Measurements from ENCODE around the gene CRTC3. TPM values are rescaled to one million over a fixed set of nuclear protein-coding genes. Genes with fewer than 3 reads are reported as not detected.

Gene CRTC3
- total RNA-seq, 1 experiment from 2014 or later = 3.9 TPM

DNA sequence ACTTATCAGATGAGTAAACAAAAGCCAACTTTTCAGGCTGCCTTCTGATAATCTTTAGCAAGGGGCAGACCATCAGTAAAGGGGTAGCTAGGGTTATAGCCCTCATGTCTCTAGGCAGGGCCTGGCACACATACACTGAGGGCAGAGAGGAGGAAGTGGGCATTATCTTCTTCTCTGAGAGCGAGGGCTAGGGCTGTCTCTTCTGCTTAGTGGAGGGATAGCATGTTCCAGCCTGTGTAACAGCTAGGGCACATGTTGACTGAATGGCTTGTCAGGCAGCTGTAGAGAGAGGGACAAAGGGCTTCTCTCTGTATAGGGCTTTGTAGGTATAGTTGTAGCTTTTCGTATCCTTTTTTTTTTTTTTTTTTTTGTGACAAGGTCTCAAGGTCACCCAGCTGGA, 17.8 kb downstream of the CRTC3 start:
- TF ChIP-seq, protein P1, sequence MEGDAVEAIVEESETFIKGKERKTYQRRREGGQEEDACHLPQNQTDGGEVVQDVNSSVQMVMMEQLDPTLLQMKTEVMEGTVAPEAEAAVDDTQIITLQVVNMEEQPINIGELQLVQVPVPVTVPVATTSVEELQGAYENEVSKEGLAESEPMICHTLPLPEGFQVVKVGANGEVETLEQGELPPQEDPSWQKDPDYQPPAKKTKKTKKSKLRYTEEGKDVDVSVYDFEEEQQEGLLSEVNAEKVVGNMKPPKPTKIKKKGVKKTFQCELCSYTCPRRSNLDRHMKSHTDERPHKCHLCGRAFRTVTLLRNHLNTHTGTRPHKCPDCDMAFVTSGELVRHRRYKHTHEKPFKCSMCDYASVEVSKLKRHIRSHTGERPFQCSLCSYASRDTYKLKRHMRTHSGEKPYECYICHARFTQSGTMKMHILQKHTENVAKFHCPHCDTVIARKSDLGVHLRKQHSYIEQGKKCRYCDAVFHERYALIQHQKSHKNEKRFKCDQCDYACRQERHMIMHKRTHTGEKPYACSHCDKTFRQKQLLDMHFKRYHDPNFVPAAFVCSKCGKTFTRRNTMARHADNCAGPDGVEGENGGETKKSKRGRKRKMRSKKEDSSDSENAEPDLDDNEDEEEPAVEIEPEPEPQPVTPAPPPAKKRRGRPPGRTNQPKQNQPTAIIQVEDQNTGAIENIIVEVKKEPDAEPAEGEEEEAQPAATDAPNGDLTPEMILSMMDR (conservative IDR thresholded peaks at IDR 0.05) = no peak

More for the DNA sequence above, 17.8 kb downstream of the CRTC3 start:
- Histone ChIP-seq H3K14ac (ENCODE audit: insufficient read depth, low read length) (no peak overlapping the region), H3K79me1 (ENCODE audit: insufficient read depth, low read depth, low read length, poor library complexity, severe bottlenecking) (no peaks in the 10 kb centered on the region), H3K23me2 (ENCODE audit: insufficient read length, low read depth, low read length, poor library complexity, severe bottlenecking) (no peaks in the 10 kb centered on the region), H2BK20ac (ENCODE audit: low read depth, low read length, poor library complexity, severe bottlenecking) (no peak overlapping the region), H3K27ac (ENCODE audit: insufficient read length, low read depth, low read length) (no peak overlapping the region), H2BK5ac (ENCODE audit: insufficient read length, low read length) (no peak overlapping the region), H3K4me2 (ENCODE audit: insufficient read depth, insufficient read length, low read length) (no peak overlapping the region), H2AK5ac (ENCODE audit: insufficient read length, low read length) (no peak overlapping the region), H3K23ac (ENCODE audit: insufficient read length, low read depth, low read length) (no peak overlapping the region), H3K79me2 (ENCODE audit: insufficient read depth, low read length) (no peaks in the 10 kb centered on the region), H2BK12ac (ENCODE audit: insufficient read length, low read depth, low read length) (no peak overlapping the region), H3K4me1 (ENCODE audit: insufficient read depth, low read length) (no peaks in the 10 kb centered on the region), H4K91ac (ENCODE audit: insufficient read length, low read depth, low read length) (no peak overlapping the region), H4K20me1 (ENCODE audit: control insufficient read depth, insufficient read depth, insufficient read length) (no peaks in the 10 kb centered on the region), H3T11ph (ENCODE audit: low read length) (no peak overlapping the region), H3K18ac (ENCODE audit: insufficient read length, low read depth, low read length) (no peak overlapping the region), H3K56ac (ENCODE audit: insufficient read length, low read depth, low read length) (no peak overlapping the region), H2BK120ac (ENCODE audit: low read depth, low read length, poor library complexity, severe bottlenecking) (no peak overlapping the region), H4K5ac (ENCODE audit: insufficient read length, low read depth, low read length) (no peak overlapping the region), H4K8ac (replicated peaks; ENCODE audit: insufficient read length, low read depth, low read length) (no peak overlapping the region), H3K27me3 (ENCODE audit: insufficient read depth, low read length) (no peaks in the 10 kb centered on the region), H2AFZ (ENCODE audit: low read length) (no peak overlapping the region), H2BK15ac (ENCODE audit: low read depth, low read length) (no peak overlapping the region), H3K9me3 (ENCODE audit: control insufficient read depth, low read depth, low read length) (no peaks in the 10 kb centered on the region), H3K9ac (ENCODE audit: extremely low read depth, insufficient read length, low read length) (no peak overlapping the region), H3K4ac (ENCODE audit: low read depth, low read length) (no peak overlapping the region)
- Mint-ChIP-seq H3K27ac (no peak overlapping the region), H3K9me3 (no peaks in the 10 kb centered on the region), H3K4me1 (0 out of 4 replicates have a peak, but pooled peaks cover 0 to 3% of the 10 kb centered on the region in 2 experiments), H3K36me3 (ENCODE audit: insufficient read depth in 1 of 3, low read depth in 3 of 3) (no peaks in the 10 kb centered on the region; a peak in 1 of 7 replicates), H3K27me3 (ENCODE audit: low read depth) (no peaks in the 10 kb centered on the region), H3K4me3 (no peak overlapping the region)
- DNase-seq = no peak
- WGBS (ENCODE audit: extremely low coverage, insufficient read length, low lambda C conversion rate) = no CpG with 5 or more reads among the region's 2 CpGs
